T-helper 1 cell treated with Interleukin-12 subunit alpha and Interleukin-12 subunit beta and Interleukin-4 antibody, amounts not matched to agents 30 μg/mL and 1 μg/mL, for 36 hours (primary cell): Measurements from ENCODE around the gene C21orf91.

ENCODE experiments used
- H3K27ac Mint-ChIP-seq: one replicate; pipeline ENCODE4 v1.8.0; 2021; ENCODE audit warnings: mild to moderate bottlenecking, mixed read lengths
- H3K27me3 Mint-ChIP-seq: one replicate; pipeline ENCODE4 v1.8.0; 2021; ENCODE audit warnings: low read depth, mixed read lengths
- H3K36me3 Mint-ChIP-seq: one replicate; pipeline ENCODE4 v1.8.0; 2021; ENCODE audit warnings: low read depth, mixed read lengths
- H3K4me1 Mint-ChIP-seq: one replicate; pipeline ENCODE4 v1.8.0; 2021; ENCODE audit warnings: low read depth, mixed read lengths
- H3K4me3 Mint-ChIP-seq: one replicate; pipeline ENCODE4 v1.8.0; 2021; ENCODE audit warnings: mild to moderate bottlenecking, moderate library complexity, mixed read lengths
- H3K9me3 Mint-ChIP-seq: one replicate; pipeline ENCODE4 v1.8.0; 2021; ENCODE audit warnings: mixed read lengths

C21orf91 gene

GRCh38 chr21:17789656-17790055 lies 29.5 kb downstream of the C21orf91 start:
- H3K27me3 Mint-ChIP-seq: no peaks in the 10 kb centered on the region
- peaks cover 73% of the 10 kb centered on the region for H3K4me1 Mint-ChIP-seq
- peaks cover 9% of the 10 kb centered on the region for H3K9me3 Mint-ChIP-seq
- peak overlapping the region; percentile 80 for H3K4me3 Mint-ChIP-seq
- H3K27ac Mint-ChIP-seq: peak overlapping the region; percentile 92
- peaks cover 60% of the 10 kb centered on the region for H3K36me3 Mint-ChIP-seq

DNA sequence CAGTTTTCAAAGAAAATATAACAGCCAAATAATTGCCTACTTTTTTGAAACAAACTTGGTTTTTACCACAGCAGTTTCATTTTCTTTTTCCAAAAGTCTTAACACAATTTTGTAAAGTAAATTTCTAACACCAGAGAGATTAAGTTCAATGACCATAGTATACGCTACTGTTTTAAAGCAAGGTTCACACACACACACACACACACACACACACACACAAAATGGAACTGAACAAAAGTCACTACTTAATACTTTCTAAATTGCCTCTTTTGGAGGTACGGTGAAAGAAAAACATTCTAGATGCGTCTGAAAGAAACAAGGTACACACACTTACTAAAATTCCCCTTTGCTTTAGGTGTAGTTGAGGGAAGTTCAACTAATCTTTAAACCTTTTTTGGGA lies 30.1 kb downstream of the C21orf91 start:
- H3K4me1 Mint-ChIP-seq: peaks cover 78% of the 10 kb centered on the region
- H3K27ac Mint-ChIP-seq: peak overlapping the region; percentile 86
- peak overlapping the region; percentile 73 for H3K4me3 Mint-ChIP-seq
- peaks cover 9% of the 10 kb centered on the region for H3K9me3 Mint-ChIP-seq
- H3K27me3 Mint-ChIP-seq: no peaks in the 10 kb centered on the region
- H3K36me3 Mint-ChIP-seq: peaks cover 63% of the 10 kb centered on the region

GRCh38 chr21:17786851-17787181 lies 32.3 kb downstream of the C21orf91 start:
- peaks cover 64% of the 10 kb centered on the region for H3K36me3 Mint-ChIP-seq
- peak overlapping the region; percentile 86 for H3K27ac Mint-ChIP-seq
- peak overlapping the region; percentile 59 for H3K4me3 Mint-ChIP-seq
- H3K27me3 Mint-ChIP-seq: no peaks in the 10 kb centered on the region
- H3K4me1 Mint-ChIP-seq: peaks cover 86% of the 10 kb centered on the region
- H3K9me3 Mint-ChIP-seq: peaks cover 9% of the 10 kb centered on the region

- Mint-ChIP-seq H3K27me3 (no peaks in the 10 kb centered on the region), H3K4me3 (peak overlapping the region; percentile 59), H3K36me3 (peaks cover 60% of the 10 kb centered on the region), H3K9me3 (peaks cover 9% of the 10 kb centered on the region), H3K4me1 (peaks cover 86% of the 10 kb centered on the region), H3K27ac (peak overlapping the region; percentile 86)
Observed at GRCh38 chr21:17786071-17786850, 32.9 kb downstream of the C21orf91 start.

- H3K9me3 Mint-ChIP-seq: peaks cover 9% of the 10 kb centered on the region
- peak overlapping the region; percentile 95 for H3K27ac Mint-ChIP-seq
- H3K27me3 Mint-ChIP-seq: no peaks in the 10 kb centered on the region
- peak overlapping the region; percentile 74 for H3K4me3 Mint-ChIP-seq
- peaks cover 59% of the 10 kb centered on the region for H3K36me3 Mint-ChIP-seq
- peaks cover 90% of the 10 kb centered on the region for H3K4me1 Mint-ChIP-seq
Observed at GRCh38 chr21:17785403-17785788, 33.8 kb downstream of the C21orf91 start.

DNA sequence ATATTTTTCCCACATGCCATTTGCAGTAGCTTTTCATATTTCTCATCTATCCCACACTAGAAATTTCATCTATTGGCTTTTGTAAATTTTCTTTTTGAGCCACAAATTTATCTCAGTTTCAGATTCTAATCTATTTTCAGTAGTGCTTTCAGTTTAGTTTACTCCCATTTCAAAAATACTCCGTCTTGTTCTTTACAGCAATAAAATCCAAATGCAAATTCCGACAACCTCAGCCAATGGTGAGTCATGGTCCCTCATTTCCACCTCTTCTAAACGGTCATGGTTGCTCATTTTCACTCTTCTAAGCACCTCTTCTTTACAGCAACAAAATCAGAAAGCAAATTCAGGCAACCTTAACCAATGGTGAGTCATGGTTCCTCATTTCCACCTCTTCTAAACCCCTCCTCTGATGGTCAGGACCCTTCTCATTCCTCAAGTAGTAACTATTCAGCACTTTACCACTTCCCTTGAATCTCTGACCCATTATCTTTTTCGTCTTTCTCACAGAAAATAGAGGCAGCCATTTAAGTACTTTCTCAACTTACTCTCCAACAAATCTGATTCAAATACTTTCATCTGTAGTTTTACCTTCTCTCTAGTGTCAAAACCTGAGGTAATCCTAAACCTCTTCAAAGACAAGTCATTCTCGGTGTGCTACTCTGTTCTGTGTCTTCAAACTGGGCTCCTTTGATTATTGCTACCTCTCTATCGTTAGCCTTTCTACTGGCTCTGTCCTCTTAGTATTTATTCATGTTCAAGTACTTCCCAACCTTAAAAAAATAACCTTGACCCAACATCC lies 34.4 kb downstream of the C21orf91 start:
- Mint-ChIP-seq H3K4me1 (peaks cover 92% of the 10 kb centered on the region), H3K9me3 (peaks cover 9% of the 10 kb centered on the region), H3K36me3 (peaks cover 62% of the 10 kb centered on the region), H3K27me3 (no peaks in the 10 kb centered on the region), H3K4me3 (peak overlapping the region; percentile 74), H3K27ac (peak overlapping the region; percentile 95)

DNA sequence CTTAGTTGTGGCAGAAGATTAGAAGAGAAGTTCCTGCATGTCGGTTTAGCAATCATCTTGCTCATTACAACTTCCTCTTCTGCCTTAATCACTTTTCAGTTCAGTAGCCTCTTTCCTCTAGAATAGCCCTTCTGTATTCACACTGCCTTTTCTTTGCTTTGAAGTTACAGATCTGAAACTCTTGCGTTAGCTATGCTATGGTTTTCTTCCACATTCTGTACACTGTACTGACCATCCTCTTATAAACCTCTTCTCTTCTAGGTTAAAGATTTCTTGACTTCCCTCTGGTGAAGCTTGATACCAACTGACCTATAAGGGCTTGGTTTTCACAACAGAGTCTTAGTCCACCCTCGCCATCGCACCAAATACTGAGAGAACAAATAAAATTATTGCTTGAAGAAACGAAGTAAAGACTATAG lies 35.0 kb downstream of the C21orf91 start:
- Mint-ChIP-seq H3K4me1 (peaks cover 91% of the 10 kb centered on the region), H3K27me3 (no peaks in the 10 kb centered on the region), H3K27ac (peak overlapping the region; percentile 95), H3K4me3 (peak overlapping the region; percentile 74), H3K36me3 (peaks cover 65% of the 10 kb centered on the region), H3K9me3 (peaks cover 9% of the 10 kb centered on the region)

GRCh38 chr21:17783481-17784179 lies 35.5 kb downstream of the C21orf91 start:
- peaks cover 9% of the 10 kb centered on the region for H3K9me3 Mint-ChIP-seq
- peak overlapping the region; percentile 95 for H3K27ac Mint-ChIP-seq
- peaks cover 71% of the 10 kb centered on the region for H3K36me3 Mint-ChIP-seq
- peaks cover 91% of the 10 kb centered on the region for H3K4me1 Mint-ChIP-seq
- H3K4me3 Mint-ChIP-seq: peak overlapping the region; percentile 74
- no peaks in the 10 kb centered on the region for H3K27me3 Mint-ChIP-seq

DNA sequence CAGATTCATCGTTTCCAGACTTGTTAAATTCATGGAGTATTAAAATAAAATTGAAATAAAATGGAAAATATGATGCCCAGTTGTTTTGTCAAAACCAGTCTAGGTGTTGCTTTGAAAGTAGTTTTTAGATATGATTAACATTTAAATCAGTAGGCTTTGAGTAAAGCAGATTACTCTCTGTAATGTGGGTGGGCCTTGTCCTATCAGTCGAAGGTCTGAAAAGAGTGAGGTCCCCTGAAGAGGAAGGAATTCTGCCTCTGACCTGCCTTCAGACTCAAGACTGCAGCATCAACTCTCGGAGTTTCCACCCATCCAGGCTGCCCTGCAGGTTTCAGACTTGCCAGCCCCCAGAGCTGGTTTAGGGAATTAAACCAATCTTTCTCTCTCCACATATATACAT lies 36.2 kb downstream of the C21orf91 start:
- Mint-ChIP-seq H3K36me3 (peaks cover 69% of the 10 kb centered on the region), H3K27me3 (no peaks in the 10 kb centered on the region), H3K4me1 (peaks cover 86% of the 10 kb centered on the region), H3K9me3 (peaks cover 9% of the 10 kb centered on the region), H3K4me3 (peak overlapping the region; percentile 26), H3K27ac (peak overlapping the region; percentile 95)

DNA sequence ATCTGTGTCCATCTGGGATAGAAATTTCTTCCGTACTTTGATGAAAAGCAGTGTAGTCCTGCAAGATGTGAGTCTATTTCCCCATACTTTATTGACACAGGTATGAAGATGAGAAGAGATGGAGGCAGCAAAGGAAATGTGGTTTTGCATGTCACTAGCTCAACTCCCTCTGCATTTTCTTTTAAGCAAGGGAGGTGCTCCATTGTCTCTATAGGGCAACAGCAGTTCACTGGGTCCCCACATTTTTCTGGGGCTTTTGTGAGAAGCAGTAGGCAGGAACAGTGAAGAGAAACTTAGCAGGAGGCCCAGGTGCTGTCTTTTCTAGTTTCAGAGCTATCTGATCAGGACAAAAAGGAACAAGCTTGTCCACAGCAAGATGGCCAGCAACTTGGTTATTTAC lies 37.1 kb downstream of the C21orf91 start:
- Mint-ChIP-seq H3K4me1 (peaks cover 84% of the 10 kb centered on the region), H3K27me3 (no peaks in the 10 kb centered on the region), H3K9me3 (peaks cover 9% of the 10 kb centered on the region), H3K27ac (peak overlapping the region; percentile 95), H3K36me3 (peaks cover 68% of the 10 kb centered on the region), H3K4me3 (peak overlapping the region; percentile 62)

- H3K36me3 Mint-ChIP-seq: peaks cover 67% of the 10 kb centered on the region
- peak overlapping the region; percentile 62 for H3K4me3 Mint-ChIP-seq
- H3K9me3 Mint-ChIP-seq: peaks cover 9% of the 10 kb centered on the region
- H3K27me3 Mint-ChIP-seq: no peaks in the 10 kb centered on the region
- H3K4me1 Mint-ChIP-seq: peaks cover 84% of the 10 kb centered on the region
- peak overlapping the region; percentile 95 for H3K27ac Mint-ChIP-seq
Observed at GRCh38 chr21:17781524-17781923, 37.6 kb downstream of the C21orf91 start.

GRCh38 chr21:17780539-17780938 lies 38.6 kb downstream of the C21orf91 start:
- H3K27ac Mint-ChIP-seq: peak overlapping the region; percentile 95
- H3K27me3 Mint-ChIP-seq: no peaks in the 10 kb centered on the region
- peaks cover 4% of the 10 kb centered on the region for H3K9me3 Mint-ChIP-seq
- peaks cover 84% of the 10 kb centered on the region for H3K4me1 Mint-ChIP-seq
- peaks cover 62% of the 10 kb centered on the region for H3K36me3 Mint-ChIP-seq
- peak overlapping the region; percentile 43 for H3K4me3 Mint-ChIP-seq

GRCh38 chr21:17779980-17780379 lies 39.2 kb downstream of the C21orf91 start:
- peak overlapping the region; percentile 43 for H3K4me3 Mint-ChIP-seq
- H3K36me3 Mint-ChIP-seq: peaks cover 57% of the 10 kb centered on the region
- no peaks in the 10 kb centered on the region for H3K27me3 Mint-ChIP-seq
- H3K4me1 Mint-ChIP-seq: peaks cover 82% of the 10 kb centered on the region
- H3K27ac Mint-ChIP-seq: peak overlapping the region; percentile 95
- H3K9me3 Mint-ChIP-seq: no peaks in the 10 kb centered on the region

DNA sequence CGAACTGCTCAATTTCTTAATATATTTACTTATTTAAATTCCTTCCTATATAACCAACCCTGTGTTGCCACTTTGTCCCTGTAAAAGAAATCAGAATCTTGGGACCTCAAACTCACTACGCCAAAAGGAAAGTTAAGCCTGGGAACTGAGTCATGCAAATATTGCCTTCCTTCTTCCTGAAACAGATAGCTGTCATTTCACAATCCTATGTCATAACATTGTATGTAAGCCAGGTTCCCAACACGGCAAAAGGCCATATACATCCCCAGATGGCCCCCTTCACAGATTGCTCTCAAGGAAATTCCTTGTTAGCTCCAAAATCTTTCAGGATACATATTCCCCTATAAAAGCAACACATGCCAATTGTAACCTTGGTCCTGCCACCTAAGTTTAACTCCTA lies 39.7 kb downstream of the C21orf91 start:
- H3K27ac Mint-ChIP-seq: peak overlapping the region; percentile 95
- no peak overlapping the region for H3K4me3 Mint-ChIP-seq
- H3K9me3 Mint-ChIP-seq: peaks cover under 1% of the 10 kb centered on the region
- peaks cover 55% of the 10 kb centered on the region for H3K36me3 Mint-ChIP-seq
- peaks cover 77% of the 10 kb centered on the region for H3K4me1 Mint-ChIP-seq
- no peaks in the 10 kb centered on the region for H3K27me3 Mint-ChIP-seq
